IPS-NIHi7 (cell line): Measurements from ENCODE around the gene C17orf100.
A peak's percentile ranks its signal among the peaks of the same experiment; 100 is the strongest.

Source experiments
- DNase-seq: peaks from one replicate; pipeline ENCODE4 v3.0.0; 2012; ENCODE audit warnings: mixed read lengths; ENCODE audit errors: extremely low spot score

Gene C17orf100

DNA sequence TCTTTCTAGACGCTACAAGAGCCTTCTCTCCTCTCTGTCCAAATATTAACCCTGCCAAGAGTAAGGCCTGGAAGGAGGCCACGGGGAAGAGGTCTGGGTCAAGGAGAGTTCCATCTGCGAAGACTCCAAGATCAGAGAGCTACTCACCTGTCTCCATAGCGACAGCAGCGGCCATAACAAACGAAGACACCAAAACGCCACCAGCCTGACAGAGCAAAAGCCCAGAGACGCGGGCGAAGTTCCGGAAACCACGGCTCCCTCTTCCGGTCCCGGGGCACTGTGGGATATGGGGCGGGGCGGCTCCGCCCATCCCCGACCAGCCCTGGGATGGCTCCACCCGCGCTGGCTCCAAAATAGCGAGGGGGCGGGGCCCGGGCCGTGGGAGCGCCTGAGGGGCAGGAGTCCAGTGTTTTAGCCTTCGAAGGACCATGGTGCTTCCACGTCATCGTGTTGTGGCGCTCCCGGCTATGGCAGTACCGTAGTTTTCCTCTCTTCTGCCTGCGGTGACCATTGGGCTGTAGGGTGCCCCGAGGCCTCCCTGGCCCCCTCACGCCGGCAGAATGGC is at the start of gene C17orf100, which contains the start of gene MED31:
Gene C17orf100, plus strand, starts transcription at position 409 of the 565 bp plus-strand sequence. Its CDS starts 152 bp downstream, at position 561.
Gene MED31, minus strand, starts transcription at position 252 of the 565 bp plus-strand sequence. Its CDS starts 77 bp downstream, at position 175.
- DNase-seq, result peak; percentile 95

DNA sequence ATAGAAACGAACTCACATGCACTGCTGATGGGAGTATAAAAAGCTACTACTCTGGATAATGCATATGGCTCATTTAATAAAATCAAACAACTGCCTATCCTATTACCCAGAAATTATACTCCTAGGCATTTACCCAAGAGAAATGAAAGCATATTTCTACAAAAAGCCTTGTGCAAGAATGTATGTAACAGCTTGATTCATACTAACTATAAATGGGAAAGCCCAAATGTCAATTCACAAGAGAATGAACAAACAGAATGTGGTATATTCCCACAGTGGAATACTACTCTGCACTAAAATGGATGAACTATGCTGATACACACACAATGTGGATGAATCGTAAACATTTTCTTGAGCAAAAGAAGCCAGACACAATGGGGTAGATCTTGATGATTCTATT is 49.4 kb upstream of the C17orf100 start:
- DNase-seq, result no peak

DNA sequence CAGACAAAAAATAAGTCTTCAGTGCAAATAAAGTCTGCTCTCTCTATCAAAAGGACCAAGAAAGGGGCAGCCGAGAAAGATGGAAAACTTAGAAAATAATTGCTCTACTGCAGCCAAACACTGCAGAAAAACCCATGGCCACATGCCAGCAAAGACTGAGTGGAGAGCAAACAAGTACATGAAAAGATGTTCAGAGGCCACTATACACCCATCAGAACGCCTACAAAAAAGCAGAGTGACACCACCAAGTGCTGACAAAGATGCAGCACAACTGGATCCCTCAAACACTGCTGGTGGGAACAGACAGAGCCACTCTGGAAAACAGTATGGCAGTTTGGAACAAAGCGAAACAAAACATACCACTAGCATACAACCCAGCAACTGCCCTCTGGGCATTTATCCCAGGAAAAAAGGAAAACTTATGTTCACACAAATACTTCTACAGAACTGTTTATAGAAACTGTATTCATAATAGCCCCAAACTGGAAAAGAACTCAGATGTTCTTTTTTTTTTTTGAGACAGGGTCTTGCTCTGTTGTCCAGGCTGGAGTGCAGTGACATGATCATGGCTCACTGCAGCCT is 47.7 kb upstream of the C17orf100 start:
- DNase-seq, result no peak

DNA sequence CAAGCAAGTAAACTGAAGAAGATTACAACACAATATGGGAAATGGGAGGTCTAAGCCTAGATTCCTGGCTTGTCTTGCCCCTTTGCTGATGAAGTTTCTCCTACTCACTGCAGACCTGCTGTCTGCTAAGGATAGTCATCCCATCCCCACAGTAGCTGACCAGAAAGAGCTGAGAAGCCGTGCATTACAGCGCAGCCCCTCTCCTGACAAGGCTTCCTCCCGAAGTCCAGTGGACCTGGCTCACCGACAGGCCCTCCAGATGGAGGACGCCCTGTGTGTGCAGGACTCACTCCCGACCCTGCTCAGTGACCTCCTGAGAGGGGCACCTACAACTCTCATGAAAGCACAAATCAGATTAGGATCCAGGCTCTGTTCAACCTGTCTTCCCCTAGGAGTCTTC is 46.4 kb upstream of the C17orf100 start:
- no peak for DNase-seq

DNA sequence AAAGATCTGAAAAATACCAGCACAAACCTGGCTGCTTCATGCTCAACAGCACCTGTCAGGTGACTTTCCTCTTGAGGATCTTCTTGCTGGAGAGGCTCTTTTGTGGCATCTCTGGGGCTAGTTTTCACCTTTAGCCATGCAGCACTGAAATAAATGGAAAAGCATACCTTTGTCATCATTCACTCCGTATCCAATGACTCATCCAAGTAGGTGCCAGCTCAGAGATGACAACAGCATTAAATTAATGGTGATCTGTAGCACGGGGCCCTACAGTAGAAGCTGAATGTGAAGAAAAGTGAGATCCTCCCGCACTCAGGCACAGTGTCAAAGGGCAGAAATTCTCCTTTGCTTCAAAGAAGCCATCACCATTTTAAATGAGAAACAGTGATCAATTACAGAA is 43.2 kb upstream of the C17orf100 start:
- DNase-seq, result no peak

DNA sequence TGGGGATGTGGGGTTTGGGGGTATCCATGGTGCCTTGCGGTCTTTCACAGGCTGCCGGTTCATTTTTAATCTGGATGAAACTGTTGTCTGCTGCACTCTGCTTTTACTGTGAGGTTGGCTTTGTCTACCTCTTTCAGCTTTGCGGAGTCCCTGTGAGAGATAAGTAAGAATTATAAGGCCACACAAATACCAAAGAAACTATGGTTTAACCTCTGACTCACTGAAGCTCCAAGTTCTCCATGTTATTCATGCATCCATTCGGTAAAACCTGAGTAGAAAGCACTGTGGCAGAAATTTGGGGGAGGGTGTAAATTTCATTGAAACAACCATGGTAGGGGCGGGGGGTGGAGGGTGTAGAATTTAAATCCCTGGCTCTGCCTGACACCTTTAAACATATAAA is 41.6 kb upstream of the C17orf100 start:
- no peak for DNase-seq

DNA sequence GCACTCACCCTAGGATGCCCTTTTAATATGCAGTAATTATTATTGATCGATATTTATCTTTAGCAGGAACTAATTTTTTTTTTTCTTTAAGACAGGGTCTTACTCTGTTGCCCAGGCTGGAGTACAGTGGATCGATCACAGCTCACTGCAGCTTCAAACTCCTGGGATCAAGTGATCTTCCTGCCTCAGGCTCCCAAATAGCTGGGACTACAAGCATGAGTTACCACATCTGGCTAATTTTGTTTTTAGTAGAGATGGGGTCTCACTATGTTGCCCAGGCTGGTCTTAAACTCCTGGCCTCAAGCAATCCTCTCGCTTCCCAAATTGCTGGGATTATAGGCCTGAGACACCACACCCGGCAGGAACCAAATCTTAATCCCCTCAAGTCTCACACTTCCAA is 40.3 kb upstream of the C17orf100 start:
- DNase-seq, result no peak

DNA sequence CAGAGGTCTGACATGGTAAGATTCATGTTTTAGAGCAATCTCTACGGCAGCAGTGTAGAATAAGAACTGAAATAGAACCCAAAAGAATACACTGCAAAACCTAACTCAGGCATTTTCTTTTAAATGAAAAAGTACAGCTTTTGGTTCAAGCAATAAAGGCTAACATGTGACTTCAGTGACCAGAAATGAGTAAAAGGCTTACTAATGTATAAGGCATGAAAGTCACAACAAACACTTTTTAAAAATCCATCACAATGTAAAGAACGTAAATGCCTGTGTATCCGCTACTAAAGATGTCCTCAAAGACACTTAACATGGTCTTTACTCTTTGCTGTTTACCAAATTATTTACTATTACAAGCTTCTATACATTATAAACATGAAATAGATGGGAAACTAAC is 27.6 kb upstream of the C17orf100 start:
- no peak for DNase-seq

DNA sequence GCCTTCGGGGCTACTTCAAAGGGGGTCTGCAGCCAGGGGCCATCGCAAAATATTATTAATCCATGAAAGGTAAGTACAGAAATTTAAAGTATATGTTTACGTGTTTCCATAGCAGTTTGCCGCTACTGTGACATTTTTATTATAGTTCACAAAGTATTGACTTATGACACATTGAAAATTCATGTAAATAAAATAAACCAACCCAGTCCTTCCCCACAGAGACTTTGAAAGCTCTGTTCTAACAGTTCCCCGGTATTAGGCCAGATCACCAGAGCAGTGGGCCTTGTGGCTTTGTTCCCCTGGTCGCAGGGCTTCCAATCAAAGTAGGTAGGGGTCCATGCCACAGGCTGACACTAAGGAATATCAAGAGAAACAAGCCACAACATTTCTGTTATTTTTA is 24.9 kb upstream of the C17orf100 start:
- no peak for DNase-seq

DNA sequence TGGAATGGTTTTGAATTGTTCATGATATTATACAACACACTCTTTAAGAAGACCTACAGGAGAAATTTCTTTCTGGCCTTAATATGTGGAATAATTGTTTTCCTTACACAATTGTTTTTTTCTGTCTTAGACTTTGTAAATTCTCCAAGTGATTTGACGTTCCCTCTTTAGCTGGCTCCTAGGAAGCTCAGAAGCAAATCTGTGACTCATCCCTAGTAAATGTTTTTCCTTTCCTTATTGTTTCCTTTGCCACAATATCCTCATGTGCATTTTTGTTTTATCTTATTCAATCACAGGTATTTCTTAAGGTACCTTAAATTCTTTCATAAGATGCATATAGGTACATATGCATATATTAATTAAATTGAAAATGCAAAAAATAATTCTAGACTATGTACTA is 24.5 kb upstream of the C17orf100 start:
- DNase-seq, result no peak

DNA sequence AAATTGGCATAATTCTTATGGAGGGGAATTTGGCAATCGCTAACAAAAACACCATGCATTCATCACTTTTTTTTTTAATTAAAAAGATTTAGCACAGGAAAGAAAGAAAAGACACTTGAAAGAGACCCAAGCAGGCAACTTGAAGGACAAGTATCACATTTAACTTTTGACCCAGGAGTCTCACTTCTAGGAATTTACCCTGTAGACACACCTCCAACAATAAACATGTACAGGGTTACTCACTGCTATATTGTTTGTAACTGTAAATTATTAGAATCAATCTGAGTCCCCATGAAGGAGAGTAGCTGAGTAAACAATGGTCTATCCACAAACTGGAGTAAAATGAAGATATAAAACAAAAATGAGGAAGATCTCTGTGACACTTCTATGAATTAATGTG is 21.2 kb upstream of the C17orf100 start:
- DNase-seq, result no peak

DNA sequence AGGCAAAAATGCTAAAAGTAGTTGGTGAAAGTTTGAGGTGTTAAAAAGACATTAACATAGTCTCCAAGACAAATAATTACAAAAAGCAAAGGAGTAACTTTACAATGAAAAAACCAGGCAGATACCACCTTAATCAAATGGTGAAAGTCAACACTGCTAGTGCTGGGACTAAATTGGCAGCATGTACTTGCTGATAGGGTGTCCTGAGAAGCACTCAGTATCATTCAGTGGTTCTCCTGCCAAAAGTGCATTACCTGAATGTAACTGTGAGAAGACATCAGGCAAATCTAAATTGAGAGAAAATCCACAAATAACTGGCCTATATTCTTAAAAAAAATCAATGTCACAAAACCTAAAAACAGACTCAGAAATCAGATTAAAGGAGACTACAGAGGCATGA is 19.0 kb upstream of the C17orf100 start:
- no peak for DNase-seq

DNA sequence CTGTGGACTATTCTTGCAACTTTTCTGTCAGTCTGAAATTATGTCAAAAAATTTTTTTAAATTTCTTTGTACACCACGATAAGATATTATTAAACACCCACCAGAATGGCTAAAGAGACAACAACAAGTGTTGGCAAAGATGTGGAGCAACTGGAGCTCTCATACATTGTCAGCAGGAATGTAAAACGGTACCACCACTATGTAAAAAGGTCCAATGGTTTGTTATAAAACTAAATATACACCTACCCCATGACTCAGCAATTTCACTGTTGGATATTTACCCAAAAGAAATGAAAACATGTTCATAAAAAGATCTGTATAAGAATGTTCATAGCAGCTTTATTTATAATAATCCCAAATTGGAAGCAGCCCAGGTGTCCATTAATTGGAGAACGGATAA is 18.3 kb upstream of the C17orf100 start:
- DNase-seq, result no peak

DNA sequence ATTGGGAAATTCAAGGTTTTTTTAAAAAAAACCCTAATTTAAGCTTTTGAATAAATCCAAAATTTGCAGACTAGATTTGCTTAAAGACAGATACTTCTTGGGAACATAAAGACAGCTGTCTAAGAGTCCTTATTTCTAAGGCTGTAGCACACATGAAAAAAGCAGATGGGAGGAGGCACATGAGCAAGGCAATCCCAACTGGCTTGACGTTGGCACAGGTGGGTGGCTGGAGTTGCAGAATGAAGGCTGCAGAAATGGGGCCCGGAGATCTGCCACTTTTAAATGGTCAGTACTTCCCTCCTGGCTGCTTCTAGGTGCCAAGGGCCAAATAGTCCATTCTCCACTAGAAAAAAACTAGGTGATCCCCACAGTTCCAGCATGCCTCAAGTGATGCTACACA is 15.5 kb upstream of the C17orf100 start:
- no peak for DNase-seq

DNA sequence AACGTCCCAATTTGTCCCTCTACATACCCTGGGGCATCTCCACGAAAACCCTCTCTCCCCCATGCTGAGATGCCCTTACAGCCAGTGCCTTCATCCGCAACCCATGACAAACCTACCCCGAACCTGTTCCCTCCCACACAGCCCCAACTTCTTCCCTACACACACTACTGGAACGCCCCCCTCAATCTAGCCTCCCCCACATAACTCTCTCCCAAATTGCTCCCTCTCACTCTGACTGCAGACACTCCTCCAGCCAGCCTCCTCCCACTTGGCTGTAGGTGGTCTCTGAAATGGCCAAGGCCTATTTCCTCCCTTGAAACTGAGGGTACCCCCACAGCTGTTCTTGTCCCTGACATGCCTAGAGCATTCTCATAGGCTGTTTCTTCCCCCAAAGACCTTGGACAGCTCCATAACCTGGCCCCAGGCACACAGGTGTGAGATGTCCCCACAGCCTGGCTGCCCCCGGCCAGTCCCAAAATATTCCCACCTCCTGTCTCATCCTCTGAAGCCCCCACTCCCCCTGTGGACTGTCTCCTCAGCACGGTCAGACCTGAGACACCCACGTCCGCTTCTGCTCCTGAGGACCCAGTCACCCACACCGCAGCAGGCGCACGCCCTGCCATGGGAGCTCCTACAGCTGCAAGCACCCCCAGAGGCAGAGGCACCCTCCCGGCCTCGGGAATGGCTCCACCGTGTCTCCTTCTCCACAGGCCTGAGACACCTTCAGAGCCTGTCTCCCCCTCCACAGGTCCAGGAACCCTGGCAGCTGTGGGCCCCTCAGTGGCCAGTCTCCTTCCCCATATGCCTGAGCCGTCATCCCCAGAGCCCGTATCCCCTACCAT is 14.7 kb upstream of the C17orf100 start:
- DNase-seq, result no peak

DNA sequence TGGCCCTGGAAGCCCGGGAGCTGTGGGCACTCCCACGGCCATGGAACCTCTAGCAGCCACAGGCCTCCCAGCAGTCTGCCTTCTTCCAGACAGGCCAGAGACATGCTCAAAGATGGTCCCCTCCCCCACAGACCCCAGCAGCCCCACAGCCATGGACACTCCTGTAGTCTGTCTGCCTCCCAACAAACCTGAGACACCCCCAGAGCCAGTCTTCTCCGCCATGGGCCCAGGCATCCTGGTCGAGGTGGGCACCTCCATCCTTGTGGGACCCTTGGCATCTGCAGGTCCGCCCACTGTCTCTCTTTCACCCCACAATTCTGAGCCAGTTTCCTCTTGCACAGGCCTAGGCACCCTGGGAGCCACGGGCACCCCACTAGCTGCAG is 14.1 kb upstream of the C17orf100 start:
- DNase-seq, result no peak

DNA sequence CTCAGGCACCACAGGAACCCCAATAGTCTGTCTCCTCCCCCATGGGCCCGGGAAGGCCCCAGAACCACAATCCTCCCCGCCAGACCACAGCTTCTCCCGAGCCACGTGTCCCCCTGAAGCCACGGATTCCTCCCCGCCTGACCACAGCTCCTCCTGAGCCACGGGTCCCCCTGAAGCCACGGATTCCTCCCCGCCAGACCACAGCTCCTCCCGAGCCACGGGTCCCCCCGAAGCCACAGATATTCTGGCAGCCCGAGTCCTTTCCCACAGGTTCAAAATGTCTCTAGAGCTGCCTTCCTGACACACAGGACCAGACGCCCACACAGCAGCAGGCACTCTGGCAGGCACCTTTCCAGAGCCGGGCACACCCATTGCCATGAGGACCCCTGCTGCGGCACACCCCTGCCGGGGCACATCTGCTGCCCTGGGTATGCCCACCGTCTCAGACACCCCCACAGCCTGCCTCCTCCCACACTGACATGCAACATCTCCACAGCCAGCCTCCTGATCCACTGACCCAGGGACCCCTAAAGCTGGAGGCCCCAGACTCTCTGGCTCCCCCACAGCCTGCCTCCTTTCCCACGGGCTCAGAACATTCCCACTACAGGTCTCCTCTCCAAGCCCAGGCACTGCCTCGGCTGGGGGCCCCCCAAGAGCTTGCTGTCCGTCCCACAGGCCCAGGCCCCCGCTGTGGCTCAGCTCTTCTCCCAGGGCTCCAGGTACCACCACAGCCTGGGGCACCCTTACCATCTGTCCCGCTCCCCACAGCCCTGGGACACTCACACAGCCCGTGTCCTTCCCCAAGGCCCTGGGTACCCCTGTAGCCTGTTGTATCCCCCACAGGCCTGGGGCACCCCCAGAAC is 13.3 kb upstream of the C17orf100 start:
- DNase-seq, result no peak

DNA sequence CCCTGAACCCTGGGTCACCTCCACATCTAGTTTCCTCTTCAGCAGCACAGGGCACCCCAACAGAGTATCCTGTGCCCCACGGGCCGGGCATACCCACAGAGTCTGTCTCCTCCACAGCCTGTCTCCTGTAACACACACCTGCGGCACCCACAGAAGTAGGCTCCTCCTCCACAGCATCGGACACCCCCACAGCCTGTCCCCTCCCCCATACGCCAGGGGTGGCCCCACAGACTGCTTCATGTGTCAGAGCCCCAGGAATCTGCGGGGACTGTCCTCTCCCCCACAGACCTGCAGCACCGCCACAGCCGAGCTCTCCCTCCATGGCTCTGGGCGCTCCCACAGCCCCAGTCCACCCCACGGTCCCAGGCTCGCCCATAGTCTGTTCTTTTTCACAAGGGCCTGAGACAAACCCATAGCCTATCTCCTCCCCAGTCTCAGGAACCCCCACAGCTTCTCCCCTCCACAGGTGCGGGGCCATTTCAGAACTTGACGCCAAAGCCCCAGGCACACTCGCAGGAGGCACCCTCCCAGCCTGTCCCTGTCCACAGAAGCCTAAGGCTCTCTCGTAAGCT is 12.5 kb upstream of the C17orf100 start:
- no peak for DNase-seq

DNA sequence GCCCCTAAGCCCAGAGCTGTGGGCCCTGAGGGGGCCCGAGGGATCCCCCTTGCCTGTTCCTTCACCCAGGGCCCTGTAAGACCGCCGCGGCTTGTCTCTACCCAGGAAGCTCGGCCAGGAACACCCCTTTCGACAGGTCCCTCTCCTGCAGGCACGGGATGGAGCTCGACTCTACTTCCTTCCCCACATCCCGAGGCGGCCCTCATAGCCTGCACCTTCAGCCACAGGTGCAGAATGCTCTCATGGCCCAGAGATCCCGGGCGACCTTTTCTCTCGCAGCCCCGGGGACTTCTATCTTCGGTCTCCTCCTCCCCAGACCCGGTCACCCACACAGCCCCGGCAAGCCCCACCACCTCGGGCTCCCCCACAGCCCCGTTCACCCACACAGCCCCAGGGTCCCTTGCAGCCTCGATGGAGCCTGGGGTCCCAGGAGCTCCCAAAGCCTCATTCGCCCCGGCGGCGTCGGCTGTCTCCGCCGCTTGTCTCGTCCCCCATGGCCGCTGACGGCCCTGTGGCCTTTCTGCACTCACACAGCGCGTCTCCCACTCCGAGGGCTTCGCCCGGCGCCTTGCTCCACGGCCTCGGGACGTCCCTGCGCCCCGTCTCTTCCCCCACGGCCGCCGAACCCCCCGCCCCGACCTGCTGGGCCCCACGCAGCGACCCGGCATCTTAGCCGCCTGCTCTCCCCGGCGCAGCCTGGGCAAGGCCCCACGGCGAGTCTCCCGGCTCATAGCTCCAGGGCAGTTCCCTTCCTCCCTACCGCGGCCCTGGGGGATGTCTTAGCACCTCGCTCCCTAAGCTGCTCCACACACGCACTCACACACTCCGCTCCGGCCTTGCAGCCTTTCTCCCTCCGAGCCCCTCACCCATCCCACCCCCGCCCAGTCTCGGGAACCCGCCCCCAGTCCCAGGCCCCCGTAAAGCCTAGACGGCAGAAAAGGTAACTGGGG is 11.7 kb upstream of the C17orf100 start:
- DNase-seq, result peak; percentile 38

DNA sequence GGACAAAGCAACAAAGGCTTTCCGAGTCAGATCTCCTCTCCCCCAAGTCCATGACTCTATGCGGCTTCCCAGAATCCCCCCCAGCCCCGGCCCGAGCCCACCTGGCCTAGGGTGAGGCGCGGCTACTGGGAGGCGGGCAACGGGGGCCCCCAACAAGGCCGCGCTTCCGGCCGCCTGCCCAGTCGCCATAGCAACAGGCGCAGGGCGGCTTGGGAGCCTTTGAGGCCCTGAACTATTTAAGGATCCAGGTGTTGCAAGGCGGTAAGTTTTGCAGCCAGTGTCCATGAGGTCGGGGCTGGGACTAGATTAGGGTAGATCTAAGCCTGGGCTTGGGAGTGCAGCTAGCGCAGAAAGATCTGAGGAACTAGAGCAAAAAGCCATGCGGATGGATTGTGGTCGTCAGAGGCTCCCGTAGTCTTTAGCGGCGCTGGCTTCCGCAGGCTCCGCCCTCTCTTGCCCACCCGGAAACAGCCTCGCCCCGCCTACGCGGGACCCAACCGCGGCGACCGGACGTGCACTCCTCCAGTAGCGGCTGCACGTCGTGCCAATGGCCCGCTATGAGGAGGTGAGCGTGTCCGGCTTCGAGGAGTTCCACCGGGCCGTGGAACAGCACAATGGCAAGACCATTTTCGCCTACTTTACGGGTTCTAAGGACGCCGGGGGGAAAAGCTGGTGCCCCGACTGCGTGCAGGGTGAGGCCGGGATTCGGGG is 10.9 kb upstream of the C17orf100 start, which contains the start of the genes KIAA0753 and TXNDC17:
Gene KIAA0753, minus strand, starts transcription at position 176 of the 711 bp plus-strand sequence. CDS start 5,608 bp downstream, outside the sequence.
Gene TXNDC17, plus strand, starts transcription at position 525 of the 711 bp plus-strand sequence. Its CDS starts 23 bp downstream, at position 548.
- peak; percentile 87 for DNase-seq
